SK-N-SH treated with all-trans-retinoic acid at 6 μM for 48 hours (cell line): ENCODE data around the gene KCNH4.

ENCODE experiments used
- ARNTL ChIP-seq: fragments of 450-650 bp; formaldehyde crosslinking; IDR thresholded peaks from 2 replicates; pipeline ENCODE4 v1.5.0; 2020; ENCODE audit warnings: low read depth, mild to moderate bottlenecking, moderate library complexity, borderline replicate concordance
- CSDC2 ChIP-seq: fragments of 250-450 bp; sonication (Bioruptor Pico); IDR thresholded peaks from 2 replicates; pipeline ENCODE4 v1.5.0; 2020; ENCODE audit warnings: mild to moderate bottlenecking, moderate library complexity
- ISL1 ChIP-seq: fragments of 250-450 bp; sonication (Bioruptor Pico); IDR thresholded peaks from 2 replicates; pipeline ENCODE4 v2.1.2; 2022; ENCODE audit warnings: mild to moderate bottlenecking, moderate library complexity
- PPARA ChIP-seq: fragments of 250-450 bp; sonication (Bioruptor Pico); IDR thresholded peaks from 2 replicates; pipeline ENCODE4 v1.5.0; 2020; ENCODE audit warnings: mild to moderate bottlenecking, borderline replicate concordance
- RARB ChIP-seq: fragments of 250-450 bp; sonication (Bioruptor Pico); IDR thresholded peaks from 2 replicates; pipeline ENCODE4 v1.8.0; 2021; ENCODE audit warnings: mild to moderate bottlenecking, moderate library complexity
- TOX ChIP-seq: fragments of 250-450 bp; sonication (Bioruptor Pico); IDR thresholded peaks from 2 replicates; pipeline ENCODE4 v1.8.0; 2021; ENCODE audit warnings: mild to moderate bottlenecking, moderate library complexity, borderline replicate concordance
- ZFP3 ChIP-seq: fragments of 250-450 bp; sonication (Bioruptor Pico); IDR thresholded peaks from 2 replicates; pipeline ENCODE4 v1.5.0; 2020; ENCODE audit warnings: mild to moderate bottlenecking, moderate library complexity
- ZFP30 ChIP-seq: fragments of 450-650 bp; formaldehyde crosslinking; IDR thresholded peaks from 2 replicates; pipeline ENCODE4 v1.5.0; 2022; ENCODE audit warnings: mild to moderate bottlenecking, moderate library complexity
- ZNF70 ChIP-seq: fragments of 450-650 bp; formaldehyde crosslinking; IDR thresholded peaks from 2 replicates; pipeline ENCODE4 v1.5.0; 2020; ENCODE audit warnings: mild to moderate bottlenecking, moderate library complexity
- ZNF8 ChIP-seq: fragments of 450-650 bp; formaldehyde crosslinking; IDR thresholded peaks from 2 replicates; pipeline ENCODE4 v1.5.0; 2020; ENCODE audit warnings: mild to moderate bottlenecking, moderate library complexity
- TF ChIP-seq, protein P1 (sequence below): fragments of 250-450 bp; sonication (Bioruptor Pico); IDR thresholded peaks from 2 replicates; pipeline ENCODE4 v1.8.0; 2021; ENCODE audit warnings: low read depth, mild to moderate bottlenecking, moderate library complexity, borderline replicate concordance
- TF ChIP-seq, protein P2 (sequence below): fragments of 250-450 bp; sonication (Bioruptor Pico); IDR thresholded peaks from 2 replicates; pipeline ENCODE4 v1.8.0; 2020; ENCODE audit warnings: mild to moderate bottlenecking, moderate library complexity, borderline replicate concordance
- TF ChIP-seq, protein P3 (sequence below): fragments of 250-450 bp; sonication (Bioruptor Pico); IDR thresholded peaks from 2 replicates; pipeline ENCODE4 v1.5.1; 2020; ENCODE audit warnings: low read depth, mild to moderate bottlenecking, moderate library complexity

DNA sequence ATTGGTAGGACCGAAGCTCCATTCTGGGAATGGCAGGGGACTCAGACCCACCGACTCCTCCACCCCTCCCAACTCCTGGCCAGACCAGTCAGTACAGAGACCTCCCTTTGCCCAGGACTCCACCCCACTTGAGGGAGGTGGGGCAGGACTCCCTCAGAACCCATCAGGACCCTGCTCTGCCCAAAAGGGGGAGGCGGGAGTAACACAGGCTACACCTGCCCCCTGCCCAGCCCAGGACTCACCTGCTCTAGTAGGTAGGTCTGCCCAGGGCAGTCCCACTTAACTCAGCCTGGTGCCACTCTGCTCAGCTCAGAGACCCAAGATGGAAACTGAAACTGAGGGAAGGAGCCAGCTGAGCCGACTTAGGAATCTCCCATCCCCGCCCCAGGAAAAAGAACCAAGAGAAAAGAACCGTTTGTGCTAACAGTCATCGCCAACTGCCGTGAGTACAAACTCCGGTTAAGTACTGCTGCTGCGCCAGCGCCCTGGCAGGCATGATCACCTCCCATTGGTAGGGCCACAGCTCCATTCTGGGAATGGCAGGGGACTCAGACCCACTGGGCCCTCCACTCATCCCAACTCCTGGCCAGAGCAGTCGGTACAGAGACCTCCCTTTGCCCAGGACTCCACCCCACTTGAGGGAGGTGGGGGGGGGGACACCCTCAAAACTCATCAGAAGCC, 68.9 kb downstream of the KCNH4 start:
- TF ChIP-seq ZFP3 (no peak), RARB (CRISPR knock-in tag) (no peak), TOX (no peak), ARNTL (CRISPR knock-in tag) (no peak), CSDC2 (CRISPR knock-in tag) (no peak), ZFP30 (no peak), ISL1 (CRISPR knock-in tag) (no peak), ZNF70 (CRISPR knock-in tag) (no peak), ZNF8 (CRISPR knock-in tag) (no peak), PPARA (CRISPR knock-in tag) (no peak)
- TF ChIP-seq, protein P1, sequence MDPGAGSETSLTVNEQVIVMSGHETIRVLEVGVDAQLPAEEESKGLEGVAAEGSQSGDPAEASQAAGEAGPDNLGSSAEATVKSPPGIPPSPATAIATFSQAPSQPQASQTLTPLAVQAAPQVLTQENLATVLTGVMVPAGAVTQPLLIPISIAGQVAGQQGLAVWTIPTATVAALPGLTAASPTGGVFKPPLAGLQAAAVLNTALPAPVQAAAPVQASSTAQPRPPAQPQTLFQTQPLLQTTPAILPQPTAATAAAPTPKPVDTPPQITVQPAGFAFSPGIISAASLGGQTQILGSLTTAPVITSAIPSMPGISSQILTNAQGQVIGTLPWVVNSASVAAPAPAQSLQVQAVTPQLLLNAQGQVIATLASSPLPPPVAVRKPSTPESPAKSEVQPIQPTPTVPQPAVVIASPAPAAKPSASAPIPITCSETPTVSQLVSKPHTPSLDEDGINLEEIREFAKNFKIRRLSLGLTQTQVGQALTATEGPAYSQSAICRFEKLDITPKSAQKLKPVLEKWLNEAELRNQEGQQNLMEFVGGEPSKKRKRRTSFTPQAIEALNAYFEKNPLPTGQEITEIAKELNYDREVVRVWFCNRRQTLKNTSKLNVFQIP (CRISPR knock-in tag) = no peak
- TF ChIP-seq, protein P2, sequence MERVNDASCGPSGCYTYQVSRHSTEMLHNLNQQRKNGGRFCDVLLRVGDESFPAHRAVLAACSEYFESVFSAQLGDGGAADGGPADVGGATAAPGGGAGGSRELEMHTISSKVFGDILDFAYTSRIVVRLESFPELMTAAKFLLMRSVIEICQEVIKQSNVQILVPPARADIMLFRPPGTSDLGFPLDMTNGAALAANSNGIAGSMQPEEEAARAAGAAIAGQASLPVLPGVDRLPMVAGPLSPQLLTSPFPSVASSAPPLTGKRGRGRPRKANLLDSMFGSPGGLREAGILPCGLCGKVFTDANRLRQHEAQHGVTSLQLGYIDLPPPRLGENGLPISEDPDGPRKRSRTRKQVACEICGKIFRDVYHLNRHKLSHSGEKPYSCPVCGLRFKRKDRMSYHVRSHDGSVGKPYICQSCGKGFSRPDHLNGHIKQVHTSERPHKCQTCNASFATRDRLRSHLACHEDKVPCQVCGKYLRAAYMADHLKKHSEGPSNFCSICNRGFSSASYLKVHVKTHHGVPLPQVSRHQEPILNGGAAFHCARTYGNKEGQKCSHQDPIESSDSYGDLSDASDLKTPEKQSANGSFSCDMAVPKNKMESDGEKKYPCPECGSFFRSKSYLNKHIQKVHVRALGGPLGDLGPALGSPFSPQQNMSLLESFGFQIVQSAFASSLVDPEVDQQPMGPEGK = no peak
- TF ChIP-seq, protein P3, sequence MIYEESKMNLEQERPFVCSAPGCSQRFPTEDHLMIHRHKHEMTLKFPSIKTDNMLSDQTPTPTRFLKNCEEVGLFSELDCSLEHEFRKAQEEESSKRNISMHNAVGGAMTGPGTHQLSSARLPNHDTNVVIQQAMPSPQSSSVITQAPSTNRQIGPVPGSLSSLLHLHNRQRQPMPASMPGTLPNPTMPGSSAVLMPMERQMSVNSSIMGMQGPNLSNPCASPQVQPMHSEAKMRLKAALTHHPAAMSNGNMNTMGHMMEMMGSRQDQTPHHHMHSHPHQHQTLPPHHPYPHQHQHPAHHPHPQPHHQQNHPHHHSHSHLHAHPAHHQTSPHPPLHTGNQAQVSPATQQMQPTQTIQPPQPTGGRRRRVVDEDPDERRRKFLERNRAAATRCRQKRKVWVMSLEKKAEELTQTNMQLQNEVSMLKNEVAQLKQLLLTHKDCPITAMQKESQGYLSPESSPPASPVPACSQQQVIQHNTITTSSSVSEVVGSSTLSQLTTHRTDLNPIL (CRISPR knock-in tag) = no peak
